Neural cell (in vitro differentiated cells): ENCODE results near the gene OSBPL5.

Experiments used
- CTCF ChIP-seq: fragments of 450-650 bp; IDR thresholded peaks from 2 replicates; pipeline ENCODE4 v1.5.1; 2014; ENCODE audit warnings: antibody characterized with exemption, mild to moderate bottlenecking, moderate library complexity; ENCODE audit not compliant: poor library complexity, severe bottlenecking
- EZH2 ChIP-seq: fragments of 200-600, 300-800 bp; shearing (Covaris generic), sonication (generic); IDR thresholded peaks from 2 replicates; pipeline ENCODE4 v1.6.1; 2014; ENCODE audit warnings: antibody characterized with exemption, low read length, borderline replicate concordance, mild to moderate bottlenecking; ENCODE audit not compliant: insufficient read depth, poor library complexity, severe bottlenecking
- POLR2AphosphoS5 ChIP-seq: IDR thresholded peaks from 2 replicates; pipeline ENCODE4 v1.6.1; 2012
- REST ChIP-seq: IDR thresholded peaks from 2 replicates; pipeline ENCODE4 v1.6.1; 2012; ENCODE audit warnings: borderline replicate concordance

- TF ChIP-seq EZH2 (no peak), CTCF (no peak), POLR2AphosphoS5 (no peak), REST (no peak)
These were observed 49.8 kb downstream of the OSBPL5 start for GRCh38 chr11:3115321-3115720.
